HL-60 (cell line): Measurements from ENCODE around the gene TFF3.

Experiments
- DNase-seq, 2 experiments: peaks; one replicate each; pipeline ENCODE4 v3.0.0-alpha.2; 2010 to 2020; ENCODE audit warnings: low read depth in 1 of 2, low spot score in 1 of 2
- H3K27ac ChIP-seq: fragments of 250-450 bp; sonication (Bioruptor Pico); replicated peaks from 2 replicates; pipeline ENCODE4 v1.5.1; 2020; ENCODE audit warnings: mild to moderate bottlenecking, moderate library complexity
- H3K27me3 ChIP-seq: fragments of 250-450 bp; sonication (Bioruptor Pico); 2 replicates; pipeline ENCODE4 v1.5.1; 2021; ENCODE audit warnings: mild to moderate bottlenecking, moderate library complexity; ENCODE audit not compliant: insufficient read depth, poor library complexity, severe bottlenecking
- H3K4me3 ChIP-seq: replicated peaks from 2 replicates; pipeline ENCODE4 v1.5.1; 2011; ENCODE audit warnings: mild to moderate bottlenecking, control low read depth, low read length; ENCODE audit not compliant: insufficient read depth
- GABPA ChIP-seq: IDR thresholded peaks from 2 replicates; pipeline ENCODE4 v1.6.1; 2012; ENCODE audit warnings: low read depth
- POLR2AphosphoS5 ChIP-seq: IDR thresholded peaks from 2 replicates; pipeline ENCODE4 v1.6.1; 2012; ENCODE audit warnings: low read depth
- REST ChIP-seq: IDR thresholded peaks from 2 replicates; pipeline ENCODE4 v1.6.1; 2012; ENCODE audit warnings: low read depth; ENCODE audit not compliant: insufficient replicate concordance
- SPI1 ChIP-seq: IDR thresholded peaks from 2 replicates; pipeline ENCODE4 v1.6.1; 2012; ENCODE audit warnings: low read depth, mild to moderate bottlenecking, borderline replicate concordance
- TF ChIP-seq, protein P1 (sequence below): IDR thresholded peaks from one replicate; pipeline ENCODE4 v1.5.1; 2011; ENCODE audit warnings: low read length, control low read depth, inconsistent platforms; ENCODE audit not compliant: insufficient read depth

TFF3 gene

DNA sequence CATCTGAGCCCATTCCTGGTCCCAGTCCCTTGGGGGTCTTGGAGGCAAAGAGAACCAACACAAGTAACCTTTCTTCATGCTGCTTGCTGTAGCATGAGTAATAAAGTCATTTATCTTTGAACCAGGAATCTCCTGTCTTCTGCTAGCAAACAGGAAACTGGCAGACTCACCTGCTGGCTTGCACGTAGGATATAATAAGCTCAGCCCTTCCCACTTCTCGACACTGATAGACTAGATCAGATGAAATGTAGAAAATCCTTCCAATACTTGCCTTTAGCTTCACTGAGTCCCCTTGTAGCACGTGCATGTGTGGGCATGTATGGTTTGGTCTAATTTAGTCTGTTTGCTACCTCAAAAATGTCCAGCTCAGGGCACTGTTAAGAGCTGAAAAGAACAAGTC, 42.1 kb upstream of the TFF3 start:
- Histone ChIP-seq H3K4me3 (no peak overlapping the region), H3K27ac (no peak overlapping the region), H3K27me3 (no peaks in the 10 kb centered on the region)
- DNase-seq = no peak
- TF ChIP-seq SPI1 = no peak
- no peak for TF ChIP-seq GABPA
- TF ChIP-seq, protein P1, sequence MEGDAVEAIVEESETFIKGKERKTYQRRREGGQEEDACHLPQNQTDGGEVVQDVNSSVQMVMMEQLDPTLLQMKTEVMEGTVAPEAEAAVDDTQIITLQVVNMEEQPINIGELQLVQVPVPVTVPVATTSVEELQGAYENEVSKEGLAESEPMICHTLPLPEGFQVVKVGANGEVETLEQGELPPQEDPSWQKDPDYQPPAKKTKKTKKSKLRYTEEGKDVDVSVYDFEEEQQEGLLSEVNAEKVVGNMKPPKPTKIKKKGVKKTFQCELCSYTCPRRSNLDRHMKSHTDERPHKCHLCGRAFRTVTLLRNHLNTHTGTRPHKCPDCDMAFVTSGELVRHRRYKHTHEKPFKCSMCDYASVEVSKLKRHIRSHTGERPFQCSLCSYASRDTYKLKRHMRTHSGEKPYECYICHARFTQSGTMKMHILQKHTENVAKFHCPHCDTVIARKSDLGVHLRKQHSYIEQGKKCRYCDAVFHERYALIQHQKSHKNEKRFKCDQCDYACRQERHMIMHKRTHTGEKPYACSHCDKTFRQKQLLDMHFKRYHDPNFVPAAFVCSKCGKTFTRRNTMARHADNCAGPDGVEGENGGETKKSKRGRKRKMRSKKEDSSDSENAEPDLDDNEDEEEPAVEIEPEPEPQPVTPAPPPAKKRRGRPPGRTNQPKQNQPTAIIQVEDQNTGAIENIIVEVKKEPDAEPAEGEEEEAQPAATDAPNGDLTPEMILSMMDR = no peak
- TF ChIP-seq POLR2AphosphoS5 = no peak
- TF ChIP-seq REST = no peak

DNA sequence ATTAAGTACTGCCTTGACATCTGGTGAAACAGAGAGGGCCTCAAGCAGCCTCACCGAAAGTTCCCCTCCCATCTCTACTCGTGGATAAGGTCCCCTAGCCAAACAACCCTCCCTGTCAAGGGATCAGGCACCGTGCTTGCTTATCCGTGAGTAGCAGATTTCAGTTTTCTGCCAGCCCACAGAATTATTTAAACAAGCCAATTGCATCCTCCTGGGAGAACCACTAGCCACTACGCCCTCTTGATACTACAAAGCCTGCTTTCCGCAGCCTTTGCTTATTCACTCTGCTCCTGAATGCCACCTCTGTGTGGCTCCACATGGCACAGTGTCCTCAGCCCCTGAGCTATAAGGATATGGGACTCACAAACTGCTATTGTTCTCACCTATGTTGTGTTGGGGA, 41.4 kb upstream of the TFF3 start:
- no peaks in the 10 kb centered on the region for H3K27me3 ChIP-seq
- TF ChIP-seq POLR2AphosphoS5 (no peak), GABPA (no peak), REST (no peak), SPI1 (no peak)
- TF ChIP-seq, protein P1 = no peak
- DNase-seq = no peak
- no peak overlapping the region for H3K4me3 ChIP-seq
- no peak overlapping the region for H3K27ac ChIP-seq

- TF ChIP-seq POLR2AphosphoS5 (no peak), SPI1 (no peak), GABPA (no peak), REST (no peak)
- TF ChIP-seq, protein P1 = no peak
- no peak overlapping the region for H3K27ac ChIP-seq
- H3K4me3 ChIP-seq = no peak overlapping the region
- no peaks in the 10 kb centered on the region for H3K27me3 ChIP-seq
- no peak for DNase-seq
Observed at GRCh38 chr21:42356046-42356445, 40.8 kb upstream of the TFF3 start.
